Neural progenitor cell (in vitro differentiated cells): Measurements from ENCODE around the gene EEF2K. TPM values are rescaled to one million over a fixed set of nuclear protein-coding genes. Genes with fewer than 3 reads are reported as not detected.

ENCODE experiments used
- DNase-seq: peaks from one replicate; pipeline ENCODE4 v3.0.0-alpha.2; 2016; ENCODE audit warnings: low spot score
- H2AFZ ChIP-seq: fragments of 200-600 bp; sonication (generic); replicated peaks from 2 replicates; pipeline ENCODE4 v1.6.1; 2016; ENCODE audit warnings: antibody characterized with exemption
- H3F3A ChIP-seq: fragments of 200-600 bp; sonication (generic); 2 replicates; pipeline ENCODE4 v1.6.1; 2016; ENCODE audit warnings: antibody characterized with exemption, low read depth
- H3K27ac ChIP-seq: fragments of 200-600 bp; sonication (generic); 2 replicates; pipeline ENCODE4 v1.5.1; 2016; ENCODE audit warnings: mild to moderate bottlenecking
- H3K27me3 ChIP-seq: fragments of 200-600 bp; sonication (generic); 2 replicates; pipeline ENCODE4 v1.6.1; 2016; ENCODE audit warnings: mild to moderate bottlenecking, moderate library complexity
- H3K36me3 ChIP-seq: fragments of 200-600 bp; sonication (generic); 2 replicates; pipeline ENCODE4 v1.5.1; 2016
- H3K4me1 ChIP-seq: fragments of 200-600 bp; sonication (generic); 2 replicates; pipeline ENCODE4 v1.6.1; 2016; ENCODE audit warnings: mixed run types
- H3K4me2 ChIP-seq: fragments of 200-600 bp; sonication (generic); 2 replicates; pipeline ENCODE4 v1.6.1; 2016
- H3K4me3 ChIP-seq: fragments of 200-600 bp; sonication (generic); 2 replicates; pipeline ENCODE4 v1.5.1; 2016
- H3K79me2 ChIP-seq: fragments of 200-600 bp; sonication (generic); 2 replicates; pipeline ENCODE4 v1.6.1; 2016; ENCODE audit warnings: low read depth
- H3K9ac ChIP-seq: fragments of 200-600 bp; sonication (generic); 2 replicates; pipeline ENCODE4 v1.6.1; 2016
- H3K9me3 ChIP-seq: fragments of 200-600 bp; sonication (generic); 2 replicates; pipeline ENCODE4 v1.5.1; 2016; ENCODE audit warnings: low read depth
- H4K20me1 ChIP-seq: fragments of 200-600 bp; sonication (generic); 2 replicates; pipeline ENCODE4 v1.6.1; 2016; ENCODE audit warnings: low read depth
- H3K27ac Mint-ChIP-seq: 3 replicates; pipeline ENCODE4 v1.8.0; 2021; ENCODE audit warnings: mixed read lengths
- H3K27me3 Mint-ChIP-seq: 2 replicates; pipeline ENCODE4 v1.8.0; 2022; ENCODE audit warnings: low read depth, mild to moderate bottlenecking, inconsistent platforms, moderate library complexity, mixed read lengths; ENCODE audit not compliant: insufficient read depth
- H3K36me3 Mint-ChIP-seq: 3 replicates; pipeline ENCODE4 v1.8.0; 2021; ENCODE audit warnings: mixed read lengths
- H3K4me1 Mint-ChIP-seq: 3 replicates; pipeline ENCODE4 v1.8.0; 2021; ENCODE audit warnings: mixed read lengths
- H3K4me3 Mint-ChIP-seq: 3 replicates; pipeline ENCODE4 v1.8.0; 2021; ENCODE audit warnings: mild to moderate bottlenecking, moderate library complexity, mixed read lengths
- H3K9me3 Mint-ChIP-seq: 3 replicates; pipeline ENCODE4 v1.8.0; 2020; ENCODE audit warnings: mixed read lengths
- EZH2 ChIP-seq: fragments of 200-600 bp; sonication (generic); IDR thresholded peaks from 2 replicates; pipeline ENCODE4 v1.6.1; 2017; ENCODE audit warnings: antibody characterized with exemption, mild to moderate bottlenecking, moderate library complexity
- EZH2phosphoT487 ChIP-seq: fragments of 200-600 bp; sonication (generic); IDR thresholded peaks from 2 replicates; pipeline ENCODE4 v1.6.1; 2017; ENCODE audit warnings: antibody characterized with exemption
- total RNA-seq: library from RNA; depleted of rRNA; stranded (reverse); fragments of >200 nt; gene quantifications from 2 replicates; pipeline ENCODE4 v1.2.3, GENCODE V29; 2015; ENCODE audit warnings: low replicate concordance
- TF ChIP-seq, protein P1 (sequence below): fragments of 200-600 bp; sonication (generic); IDR thresholded peaks from 2 replicates; pipeline ENCODE4 v1.5.1; 2017; ENCODE audit warnings: antibody characterized with exemption, mild to moderate bottlenecking

The EEF2K gene
- total RNA-seq, 1 donor from 2014 or later: 9.0 TPM

DNA sequence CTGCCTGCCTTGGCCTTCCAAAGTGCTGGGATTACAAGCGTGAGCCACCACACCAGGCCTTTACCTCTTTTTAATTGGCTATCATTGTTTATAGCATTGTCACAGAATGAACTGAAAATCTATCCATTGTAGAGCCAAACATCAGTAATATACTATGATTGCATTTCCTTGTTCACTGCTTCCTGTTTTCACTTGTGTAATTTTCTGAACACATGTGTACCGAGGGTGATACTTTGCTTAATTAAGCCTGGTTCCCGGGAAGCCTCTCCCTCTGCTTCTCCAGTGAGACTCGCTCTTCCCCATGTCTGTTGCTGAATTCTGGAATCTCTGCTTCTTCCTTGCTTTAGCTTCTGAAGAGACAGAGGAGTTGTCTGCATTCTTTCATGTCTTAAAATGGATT is 124.2 kb downstream of the EEF2K start:
- Histone ChIP-seq H3K9me3 (no peaks in the 10 kb centered on the region), H3F3A (peaks cover 3% of the 10 kb centered on the region), H3K9ac (no peak overlapping the region), H3K4me2 (no peak overlapping the region), H3K27ac (no peak overlapping the region), H3K36me3 (peaks cover 16% of the 10 kb centered on the region), H2AFZ (no peak overlapping the region), H3K27me3 (no peaks in the 10 kb centered on the region), H3K79me2 (no peaks in the 10 kb centered on the region), H3K4me3 (no peak overlapping the region), H4K20me1 (peaks cover 3% of the 10 kb centered on the region), H3K4me1 (no peaks in the 10 kb centered on the region)
- H3K4me1 Mint-ChIP-seq: no peaks in the 10 kb centered on the region
- H3K4me3 Mint-ChIP-seq: no peak overlapping the region
- TF ChIP-seq EZH2: no peak
- TF ChIP-seq, protein P1, sequence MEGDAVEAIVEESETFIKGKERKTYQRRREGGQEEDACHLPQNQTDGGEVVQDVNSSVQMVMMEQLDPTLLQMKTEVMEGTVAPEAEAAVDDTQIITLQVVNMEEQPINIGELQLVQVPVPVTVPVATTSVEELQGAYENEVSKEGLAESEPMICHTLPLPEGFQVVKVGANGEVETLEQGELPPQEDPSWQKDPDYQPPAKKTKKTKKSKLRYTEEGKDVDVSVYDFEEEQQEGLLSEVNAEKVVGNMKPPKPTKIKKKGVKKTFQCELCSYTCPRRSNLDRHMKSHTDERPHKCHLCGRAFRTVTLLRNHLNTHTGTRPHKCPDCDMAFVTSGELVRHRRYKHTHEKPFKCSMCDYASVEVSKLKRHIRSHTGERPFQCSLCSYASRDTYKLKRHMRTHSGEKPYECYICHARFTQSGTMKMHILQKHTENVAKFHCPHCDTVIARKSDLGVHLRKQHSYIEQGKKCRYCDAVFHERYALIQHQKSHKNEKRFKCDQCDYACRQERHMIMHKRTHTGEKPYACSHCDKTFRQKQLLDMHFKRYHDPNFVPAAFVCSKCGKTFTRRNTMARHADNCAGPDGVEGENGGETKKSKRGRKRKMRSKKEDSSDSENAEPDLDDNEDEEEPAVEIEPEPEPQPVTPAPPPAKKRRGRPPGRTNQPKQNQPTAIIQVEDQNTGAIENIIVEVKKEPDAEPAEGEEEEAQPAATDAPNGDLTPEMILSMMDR: no peak
- no peak for TF ChIP-seq EZH2phosphoT487
- no peaks in the 10 kb centered on the region for H3K27me3 Mint-ChIP-seq
- peaks cover 30% of the 10 kb centered on the region for H3K36me3 Mint-ChIP-seq
- no peak overlapping the region for H3K27ac Mint-ChIP-seq
- no peak for DNase-seq
- peaks cover 2% of the 10 kb centered on the region for H3K9me3 Mint-ChIP-seq

DNA sequence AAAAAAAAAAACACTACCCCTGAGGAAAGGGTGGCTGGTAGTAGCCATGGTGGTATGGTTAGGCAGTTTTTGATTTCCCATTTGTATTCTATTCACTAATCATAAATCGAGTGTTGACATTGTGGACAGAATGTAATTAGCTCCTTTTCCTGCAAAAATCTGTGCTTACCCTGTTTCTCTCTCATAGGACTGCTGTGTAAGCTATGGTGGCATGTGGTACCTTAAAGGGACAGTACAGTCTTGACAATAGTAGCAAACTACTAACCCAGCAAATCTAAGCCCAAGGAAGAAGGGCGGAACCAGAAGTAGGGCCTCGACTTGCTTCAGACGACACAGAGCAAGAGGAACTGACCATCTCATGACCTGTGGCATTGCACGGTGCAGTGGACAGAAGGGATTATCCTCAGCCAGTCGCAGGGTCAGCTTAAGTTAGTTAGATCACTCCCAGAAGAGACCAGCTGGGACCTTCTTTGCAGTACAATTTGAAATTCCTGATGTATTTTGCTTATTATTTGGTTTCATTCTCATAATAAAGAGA is 127.4 kb downstream of the EEF2K start:
- no peaks in the 10 kb centered on the region for H3K27me3 Mint-ChIP-seq

DNA sequence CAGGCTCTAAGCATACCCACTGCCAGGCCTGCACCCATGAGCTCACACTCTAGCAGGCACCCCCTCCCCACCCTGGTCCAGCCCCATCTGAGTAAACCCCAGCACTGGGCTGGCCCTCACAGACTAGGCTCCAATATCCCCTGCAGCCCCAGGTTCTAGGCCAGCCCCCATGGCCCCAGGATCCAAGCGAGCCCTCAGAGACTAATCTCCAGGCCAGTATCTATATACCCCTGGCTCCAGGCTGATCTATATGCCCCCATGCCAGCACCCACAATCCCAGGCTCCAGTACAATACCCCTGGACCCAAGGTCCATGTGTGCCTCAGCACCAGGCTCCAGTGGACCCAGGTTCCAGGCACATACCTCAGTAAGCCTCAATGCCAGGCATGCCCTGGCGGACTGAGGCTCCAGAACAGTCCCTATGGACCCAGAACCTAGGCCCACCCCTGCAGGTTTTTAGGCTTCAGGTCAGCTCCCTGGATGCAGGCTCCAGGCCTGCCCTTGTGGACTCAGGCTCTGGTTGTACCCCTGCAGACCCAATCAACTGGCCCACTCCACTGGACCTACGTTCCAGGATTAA is 129.7 kb downstream of the EEF2K start:
- Mint-ChIP-seq H3K27ac (no peak overlapping the region), H3K36me3 (peaks cover 56% of the 10 kb centered on the region), H3K9me3 (peaks cover 37% of the 10 kb centered on the region), H3K4me1 (no peaks in the 10 kb centered on the region), H3K27me3 (no peaks in the 10 kb centered on the region), H3K4me3 (no peak overlapping the region)
- Histone ChIP-seq H3K27ac (no peak overlapping the region), H3K4me2 (no peak overlapping the region), H4K20me1 (no peaks in the 10 kb centered on the region), H3K27me3 (no peaks in the 10 kb centered on the region), H3K9ac (no peak overlapping the region), H3K79me2 (no peaks in the 10 kb centered on the region), H2AFZ (no peak overlapping the region), H3K4me1 (no peaks in the 10 kb centered on the region), H3F3A (peaks cover 3% of the 10 kb centered on the region), H3K9me3 (peaks cover 9% of the 10 kb centered on the region), H3K4me3 (no peak overlapping the region), H3K36me3 (peaks cover 23% of the 10 kb centered on the region)
- no peak for DNase-seq
- no peak for TF ChIP-seq EZH2
- TF ChIP-seq, protein P1: no peak
- TF ChIP-seq EZH2phosphoT487: no peak

More for the DNA sequence above, 127.4 kb downstream of the EEF2K start:
- Histone ChIP-seq H3K4me1 (no peaks in the 10 kb centered on the region), H3K9me3 (peaks cover 9% of the 10 kb centered on the region), H3K27me3 (no peaks in the 10 kb centered on the region), H3K27ac (no peak overlapping the region), H3K9ac (no peak overlapping the region), H3K4me3 (no peak overlapping the region), H3K4me2 (no peak overlapping the region), H3F3A (peaks cover 3% of the 10 kb centered on the region), H4K20me1 (peaks cover 3% of the 10 kb centered on the region), H3K79me2 (no peaks in the 10 kb centered on the region), H3K36me3 (peaks cover 23% of the 10 kb centered on the region), H2AFZ (no peak overlapping the region)
- TF ChIP-seq EZH2 (no peak), EZH2phosphoT487 (no peak)
- TF ChIP-seq, protein P1: no peak
- Mint-ChIP-seq H3K9me3 (peaks cover 21% of the 10 kb centered on the region), H3K4me3 (no peak overlapping the region), H3K27ac (no peak overlapping the region), H3K36me3 (peaks cover 44% of the 10 kb centered on the region), H3K4me1 (no peaks in the 10 kb centered on the region)
- DNase-seq: no peak
